GM12878 (cell line): ENCODE results near the gene IFNAR2. TPM values are rescaled to one million over a fixed set of nuclear protein-coding genes. Genes with fewer than 3 reads are reported as not detected.

Experiments used
- ATAC-seq: fragments of 200-7000 bp; cut with Tn5 transposase; 3 replicates; pipeline ENCODE4 v1.9.1; 2020; ENCODE audit warnings: mild to moderate bottlenecking, moderate library complexity
- BruUV-seq: library from RNA; stranded (reverse); fragments of 400-500 nt; replicated peaks from 2 replicates; lab custom pipeline; 2021; lab: Mats Ljungman, UMichigan
- CTCF ChIA-PET: fragments of 300-600 bp; sonication (Branson Sonifier 250); formaldehyde crosslinking; extraction: SDS; loops from one replicate; lab custom pipeline; 2021; ENCODE audit warnings: inconsistent platforms; lab: Yijun Ruan, JAX
- POLR2A ChIA-PET: fragments of 350-600 bp; formaldehyde crosslinking; extraction: SDS; loops from one replicate; lab custom pipeline; 2021; ENCODE audit warnings: inconsistent platforms; lab: Charles Lee
- RAD21 ChIA-PET: fragments of 300-600 bp; sonication (Branson Sonifier 250); formaldehyde crosslinking; loops from one replicate; lab custom pipeline; 2023; ENCODE audit warnings: antibody characterized with exemption; ENCODE audit not compliant: unreplicated experiment; lab: Charles Lee
- SMC1A ChIA-PET: fragments of 300-600 bp; sonication (Branson Sonifier 250); formaldehyde crosslinking; loops from one replicate; lab custom pipeline; 2023; ENCODE audit not compliant: unreplicated experiment, uncharacterized antibody; lab: Charles Lee
- DNase-seq: peaks from one replicate; pipeline ENCODE4 v3.0.0-alpha.2; 2011; ENCODE audit warnings: low read depth, low spot score
- FAIRE-seq: peaks from 3 replicates; lab custom pipeline; 2011; peaks lifted over from hg19 to GRCh38; lab: Jason Lieb, UNC
- H2AFZ ChIP-seq: 2 replicates; pipeline ENCODE4 v1.6.0; 2011; ENCODE audit warnings: low read depth, low read length, control low read depth; ENCODE audit not compliant: control insufficient read depth
- H3K27ac ChIP-seq: 2 replicates; pipeline ENCODE4 v1.5.1; 2011; ENCODE audit warnings: control low read depth; ENCODE audit not compliant: control insufficient read depth, insufficient read depth
- H3K27me3 ChIP-seq, 2 experiments: replicated peaks in 1 of 2; 2 replicates each; pipeline versions ENCODE4 v1.6.0 to v1.6.1; 2011; ENCODE audit warnings: low read length in 1 of 2; ENCODE audit not compliant: control insufficient read depth in 2 of 2, insufficient read depth in 2 of 2
- H3K36me3 ChIP-seq, 2 experiments: 2 replicates each; pipeline ENCODE4 v1.5.1; 2011; ENCODE audit warnings: low read length in 1 of 2; ENCODE audit not compliant: control insufficient read depth in 2 of 2, insufficient read depth in 2 of 2
- H3K4me1 ChIP-seq: 2 replicates; pipeline ENCODE4 v1.6.1; 2011; ENCODE audit warnings: mild to moderate bottlenecking, low read length, moderate library complexity, mixed read lengths; ENCODE audit not compliant: control insufficient read depth, insufficient read depth
- H3K4me2 ChIP-seq: 2 replicates; pipeline ENCODE4 v1.6.0; 2011; ENCODE audit warnings: control low read depth; ENCODE audit not compliant: control insufficient read depth, insufficient read depth
- H3K4me3 ChIP-seq: fragments of 200-600 bp; sonication (generic); 2 replicates; pipeline ENCODE4 v1.5.1; 2016
- H3K79me2 ChIP-seq: 2 replicates; pipeline ENCODE4 v1.6.0; 2011; ENCODE audit warnings: low read length; ENCODE audit not compliant: control insufficient read depth, insufficient read depth
- H3K9ac ChIP-seq: 2 replicates; pipeline ENCODE4 v1.8.0; 2011; ENCODE audit warnings: low read length, control low read depth, mixed read lengths; ENCODE audit not compliant: control insufficient read depth, insufficient read depth
- H3K9me3 ChIP-seq: replicated peaks from 3 replicates; pipeline ENCODE4 v1.5.1; 2011; ENCODE audit warnings: mild to moderate bottlenecking, low read length; ENCODE audit not compliant: control insufficient read depth, insufficient read depth
- H4K20me1 ChIP-seq: 2 replicates; pipeline ENCODE4 v1.6.0; 2011; ENCODE audit not compliant: control insufficient read depth, insufficient read depth
- FOXK2 ChIP-seq: fragments of 450-650 bp; IDR thresholded peaks from 2 replicates; pipeline ENCODE4 v1.6.1; 2017; ENCODE audit warnings: mild to moderate bottlenecking, moderate library complexity
- HDGF ChIP-seq: fragments of 450-650 bp; IDR thresholded peaks from 2 replicates; pipeline ENCODE4 v1.6.1; 2016; ENCODE audit warnings: antibody characterized with exemption
- KLF5 ChIP-seq: fragments of 450-650 bp; IDR thresholded peaks from 2 replicates; pipeline ENCODE4 v1.6.1; 2014; ENCODE audit warnings: mild to moderate bottlenecking; ENCODE audit not compliant: partially characterized antibody
- RELA ChIP-seq: fragments of 450-650 bp; IDR thresholded peaks from 2 replicates; pipeline ENCODE4 v1.8.0; 2014; ENCODE audit warnings: borderline replicate concordance; ENCODE audit not compliant: partially characterized antibody
- STAT1 ChIP-seq: fragments of 450-650 bp; conservative IDR thresholded peaks from 2 replicates; pipeline ENCODE4 v1.6.1; 2014; ENCODE audit warnings: antibody characterized with exemption, mild to moderate bottlenecking
- TARDBP ChIP-seq: IDR thresholded peaks from 2 replicates; pipeline ENCODE4 v1.6.1; 2016; ENCODE audit warnings: borderline replicate concordance
- WRNIP1 ChIP-seq: IDR thresholded peaks from 2 replicates; pipeline ENCODE4 v1.6.1; 2011; ENCODE audit warnings: low read depth, low read length, improper control_type of control experiment, borderline replicate concordance
- ZNF274 ChIP-seq: IDR thresholded peaks from one replicate; pipeline ENCODE4 v1.8.0; 2011; ENCODE audit not compliant: insufficient read length, insufficient read depth
- WGBS: methylation state at CpG from one replicate; pipeline ENCODE4 v1.1.6; 2016; ENCODE audit warnings: low lambda C conversion rate; ENCODE audit not compliant: insufficient replicate concordance, insufficient coverage; ENCODE audit errors: missing lambda C conversion rate; 5-methylcytosine and 5-hydroxymethylcytosine counted together
- in situ Hi-C: fragments of 300-500 bp; cut with MboI; formaldehyde crosslinking; loops from 9 replicates; pipeline ENCODE4 v1.14.3; 2018; ENCODE audit warnings: mixed read lengths
- intact Hi-C: fragments of 100-400 bp; cut with micrococcal nuclease; formaldehyde crosslinking; loops from one replicate; pipeline ENCODE4 v1.14.2; 2022; ENCODE audit not compliant: unreplicated experiment
- polyA plus RNA-seq, 11 experiments: library from polyadenylated mRNA; depleted of rRNA in 4 of 11; unstranded in 6 of 11; stranded (reverse) in 5 of 11; fragments of >200 nt; fragmentation: Nextera tagmentation in 4 of 11; fragmentation: Illumina TruSeq in 1 of 11; extraction: Ambion mirVana in 4 of 11; extraction: Trizol in 1 of 11; gene quantifications; 1 replicate in 1 of 11; 2 replicates in 10 of 11; pipeline versions ENCODE4 v1.2.1 to v1.2.3, GENCODE V29; 2011 to 2016; ENCODE audit warnings: inconsistent platforms in 2 of 11, missing spikeins in 2 of 11, low read depth in 1 of 11
- total RNA-seq, 4 experiments: library from RNA; depleted of rRNA in 3 of 4; stranded (reverse); fragments of >200 nt in 3 of 4; fragmentation: Illumina TruSeq in 1 of 4; extraction: Trizol in 1 of 4; gene quantifications; 2 replicates each; pipeline versions ENCODE4 v1.2.1 to v1.2.3, GENCODE V29; 2013 to 2021
- TF ChIP-seq, protein P1 (sequence below): fragments of 150-350 bp; IDR thresholded peaks from 2 replicates; pipeline ENCODE4 v1.6.1; 2014; ENCODE audit warnings: mild to moderate bottlenecking, low read depth, low read length
- TF ChIP-seq, protein P2 (sequence below): fragments of 450-650 bp; IDR thresholded peaks from 2 replicates; pipeline ENCODE4 v1.6.1; 2017; ENCODE audit warnings: mild to moderate bottlenecking, moderate library complexity

IFNAR2 gene
- total and polyA plus RNA-seq, 10 of the 15 experiments (the other 5 are each of a cell fraction or from before 2014, with no cell fraction given), result 8.5 to 99.7 (median 58.1) TPM

DNA sequence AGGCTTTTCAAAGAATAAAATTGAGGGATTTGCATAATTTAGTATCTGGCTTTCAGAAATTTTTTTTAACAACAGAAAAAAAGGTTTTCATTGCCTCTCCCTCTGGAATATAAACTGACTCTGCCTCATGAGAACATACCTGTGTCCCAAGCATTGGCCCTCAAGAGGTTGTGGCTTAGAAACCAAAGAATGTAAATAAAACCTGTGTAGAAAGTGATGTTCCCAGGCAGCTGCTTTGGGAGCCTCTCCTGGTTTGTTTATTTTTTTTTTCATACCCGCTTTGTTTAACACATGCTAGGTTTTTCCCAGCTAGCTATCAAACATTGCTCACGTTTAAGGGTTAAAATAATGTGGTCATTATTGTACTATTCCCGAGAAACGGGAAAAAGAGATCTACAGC lies 40.5 kb upstream of the IFNAR2 start:
- Histone ChIP-seq H3K4me3 (no peak overlapping the region), H3K79me2 (no peaks in the 10 kb centered on the region), H3K36me3 (no peaks in the 10 kb centered on the region), H4K20me1 (no peaks in the 10 kb centered on the region)
- ChIA-PET CTCF (interaction anchor here (1.5 to 1.9 kb wide), 2 partner anchors 11 to 195 kb away, joined by 3 to 5 read pairs; no protein-coding TSS in a partner anchor), SMC1A (interaction anchor here (1.2 to 1.4 kb wide), 2 partner anchors 11 to 256 kb away, joined by 3 read pairs; no protein-coding TSS in a partner anchor)
- TF ChIP-seq HDGF (no peak), KLF5 (no peak), ZNF274 (no peak), FOXK2 (no peak), TARDBP (no peak), RELA (no peak), WRNIP1 (no peak), STAT1 (no peak)
- TF ChIP-seq, protein P1, sequence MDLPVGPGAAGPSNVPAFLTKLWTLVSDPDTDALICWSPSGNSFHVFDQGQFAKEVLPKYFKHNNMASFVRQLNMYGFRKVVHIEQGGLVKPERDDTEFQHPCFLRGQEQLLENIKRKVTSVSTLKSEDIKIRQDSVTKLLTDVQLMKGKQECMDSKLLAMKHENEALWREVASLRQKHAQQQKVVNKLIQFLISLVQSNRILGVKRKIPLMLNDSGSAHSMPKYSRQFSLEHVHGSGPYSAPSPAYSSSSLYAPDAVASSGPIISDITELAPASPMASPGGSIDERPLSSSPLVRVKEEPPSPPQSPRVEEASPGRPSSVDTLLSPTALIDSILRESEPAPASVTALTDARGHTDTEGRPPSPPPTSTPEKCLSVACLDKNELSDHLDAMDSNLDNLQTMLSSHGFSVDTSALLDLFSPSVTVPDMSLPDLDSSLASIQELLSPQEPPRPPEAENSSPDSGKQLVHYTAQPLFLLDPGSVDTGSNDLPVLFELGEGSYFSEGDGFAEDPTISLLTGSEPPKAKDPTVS, result no peak
- TF ChIP-seq, protein P2, sequence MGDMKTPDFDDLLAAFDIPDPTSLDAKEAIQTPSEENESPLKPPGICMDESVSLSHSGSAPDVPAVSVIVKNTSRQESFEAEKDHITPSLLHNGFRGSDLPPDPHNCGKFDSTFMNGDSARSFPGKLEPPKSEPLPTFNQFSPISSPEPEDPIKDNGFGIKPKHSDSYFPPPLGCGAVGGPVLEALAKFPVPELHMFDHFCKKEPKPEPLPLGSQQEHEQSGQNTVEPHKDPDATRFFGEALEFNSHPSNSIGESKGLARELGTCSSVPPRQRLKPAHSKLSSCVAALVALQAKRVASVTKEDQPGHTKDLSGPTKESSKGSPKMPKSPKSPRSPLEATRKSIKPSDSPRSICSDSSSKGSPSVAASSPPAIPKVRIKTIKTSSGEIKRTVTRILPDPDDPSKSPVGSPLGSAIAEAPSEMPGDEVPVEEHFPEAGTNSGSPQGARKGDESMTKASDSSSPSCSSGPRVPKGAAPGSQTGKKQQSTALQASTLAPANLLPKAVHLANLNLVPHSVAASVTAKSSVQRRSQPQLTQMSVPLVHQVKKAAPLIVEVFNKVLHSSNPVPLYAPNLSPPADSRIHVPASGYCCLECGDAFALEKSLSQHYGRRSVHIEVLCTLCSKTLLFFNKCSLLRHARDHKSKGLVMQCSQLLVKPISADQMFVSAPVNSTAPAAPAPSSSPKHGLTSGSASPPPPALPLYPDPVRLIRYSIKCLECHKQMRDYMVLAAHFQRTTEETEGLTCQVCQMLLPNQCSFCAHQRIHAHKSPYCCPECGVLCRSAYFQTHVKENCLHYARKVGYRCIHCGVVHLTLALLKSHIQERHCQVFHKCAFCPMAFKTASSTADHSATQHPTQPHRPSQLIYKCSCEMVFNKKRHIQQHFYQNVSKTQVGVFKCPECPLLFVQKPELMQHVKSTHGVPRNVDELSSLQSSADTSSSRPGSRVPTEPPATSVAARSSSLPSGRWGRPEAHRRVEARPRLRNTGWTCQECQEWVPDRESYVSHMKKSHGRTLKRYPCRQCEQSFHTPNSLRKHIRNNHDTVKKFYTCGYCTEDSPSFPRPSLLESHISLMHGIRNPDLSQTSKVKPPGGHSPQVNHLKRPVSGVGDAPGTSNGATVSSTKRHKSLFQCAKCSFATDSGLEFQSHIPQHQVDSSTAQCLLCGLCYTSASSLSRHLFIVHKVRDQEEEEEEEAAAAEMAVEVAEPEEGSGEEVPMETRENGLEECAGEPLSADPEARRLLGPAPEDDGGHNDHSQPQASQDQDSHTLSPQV, result no peak
- TF ChIP-seq, all 136 proteins: peak for 0
- in situ Hi-C loops (no loop called here), intact Hi-C loops (no loop called here)
- ChIA-PET RAD21 (interaction anchor here (1.2 kb wide), 1 partner anchor 8 kb away, joined by 4 read pairs; no protein-coding TSS in a partner anchor), POLR2A (no interaction called here)
- 0 out of 4 replicates have a peak, but pooled peaks cover 0 to 2% of the 10 kb centered on the region in 2 experiments for H3K27me3 ChIP-seq
- DNase-seq, result no peak
- WGBS, result 12% methylated on average over 4 of the region's 4 CpGs
- H3K4me2 ChIP-seq, result no peak overlapping the region
- ATAC-seq, result no peak
- no peak for FAIRE-seq
- no TSS peak for BruUV-seq
- H3K9ac ChIP-seq, result no peak overlapping the region
- no peak overlapping the region for H2AFZ ChIP-seq
- no peaks in the 10 kb centered on the region; the same call in 2 of the 3 replicates for H3K9me3 ChIP-seq
- no peak overlapping the region for H3K27ac ChIP-seq
- no peaks in the 10 kb centered on the region for H3K4me1 ChIP-seq
